HFFc6 (cell line): Measurements from ENCODE around the gene CELF2. TPM values are rescaled to one million over a fixed set of nuclear protein-coding genes. Genes with fewer than 3 reads are reported as not detected.
"Not testable (repeated sequence)": the region's sequence is repeated elsewhere in the genome, so short reads cannot be mapped to it uniquely, and the experiment has no call there.

ENCODE experiments used
- DNase-seq: peaks from one replicate; pipeline ENCODE4 v3.0.0-alpha.2; 2018
- H3K27ac Mint-ChIP-seq: 2 replicates; pipeline ENCODE4 v1.8.0; 2020; ENCODE audit warnings: mild to moderate bottlenecking, mixed read lengths
- H3K27me3 Mint-ChIP-seq: 2 replicates; pipeline ENCODE4 v1.8.0; 2021; ENCODE audit warnings: mild to moderate bottlenecking, moderate library complexity, mixed read lengths; ENCODE audit not compliant: insufficient read depth
- H3K36me3 Mint-ChIP-seq: 2 replicates; pipeline ENCODE4 v1.8.0; 2021; ENCODE audit warnings: low read depth, mixed read lengths
- H3K4me1 Mint-ChIP-seq: 2 replicates; pipeline ENCODE4 v1.8.0; 2020; ENCODE audit warnings: low read depth, mixed read lengths
- H3K4me3 Mint-ChIP-seq: 2 replicates; pipeline ENCODE4 v1.8.0; 2020; ENCODE audit warnings: mild to moderate bottlenecking, moderate library complexity, mixed read lengths
- H3K9me3 Mint-ChIP-seq: 2 replicates; pipeline ENCODE4 v1.8.0; 2020; ENCODE audit warnings: mild to moderate bottlenecking, mixed read lengths
- total RNA-seq, 6 experiments: library from RNA; stranded (reverse); fragmentation: NEBNext Ultra II Directional; extraction: Animal tissue kit (Norgen Biotek cat#: 25700); gene quantifications; 2 replicates in 1 of 6; 3 replicates in 5 of 6; pipeline ENCODE4 v1.2.3, GENCODE V29; 2021
- TF ChIP-seq, protein P1 (sequence below): fragments of 200-600 bp; sonication (generic); IDR thresholded peaks from 2 replicates; pipeline ENCODE4 v1.5.0; 2021; ENCODE audit warnings: antibody characterized with exemption, mild to moderate bottlenecking

Gene CELF2
- total RNA-seq, 6 experiments from 2014 or later, result 2.7 to 5.2 (median 3.5) TPM

- DNase-seq, result no peak
- Mint-ChIP-seq H3K4me1 (no peaks in the 10 kb centered on the region), H3K27ac (no peak overlapping the region), H3K4me3 (no peak overlapping the region), H3K27me3 (peaks cover 7% of the 10 kb centered on the region), H3K9me3 (peaks cover 15% of the 10 kb centered on the region), H3K36me3 (no peaks in the 10 kb centered on the region)
- TF ChIP-seq, protein P1, sequence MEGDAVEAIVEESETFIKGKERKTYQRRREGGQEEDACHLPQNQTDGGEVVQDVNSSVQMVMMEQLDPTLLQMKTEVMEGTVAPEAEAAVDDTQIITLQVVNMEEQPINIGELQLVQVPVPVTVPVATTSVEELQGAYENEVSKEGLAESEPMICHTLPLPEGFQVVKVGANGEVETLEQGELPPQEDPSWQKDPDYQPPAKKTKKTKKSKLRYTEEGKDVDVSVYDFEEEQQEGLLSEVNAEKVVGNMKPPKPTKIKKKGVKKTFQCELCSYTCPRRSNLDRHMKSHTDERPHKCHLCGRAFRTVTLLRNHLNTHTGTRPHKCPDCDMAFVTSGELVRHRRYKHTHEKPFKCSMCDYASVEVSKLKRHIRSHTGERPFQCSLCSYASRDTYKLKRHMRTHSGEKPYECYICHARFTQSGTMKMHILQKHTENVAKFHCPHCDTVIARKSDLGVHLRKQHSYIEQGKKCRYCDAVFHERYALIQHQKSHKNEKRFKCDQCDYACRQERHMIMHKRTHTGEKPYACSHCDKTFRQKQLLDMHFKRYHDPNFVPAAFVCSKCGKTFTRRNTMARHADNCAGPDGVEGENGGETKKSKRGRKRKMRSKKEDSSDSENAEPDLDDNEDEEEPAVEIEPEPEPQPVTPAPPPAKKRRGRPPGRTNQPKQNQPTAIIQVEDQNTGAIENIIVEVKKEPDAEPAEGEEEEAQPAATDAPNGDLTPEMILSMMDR, result no peak
Measured at GRCh38 chr10:11363497-11363896, 345.8 kb downstream of the CELF2 start.

DNA sequence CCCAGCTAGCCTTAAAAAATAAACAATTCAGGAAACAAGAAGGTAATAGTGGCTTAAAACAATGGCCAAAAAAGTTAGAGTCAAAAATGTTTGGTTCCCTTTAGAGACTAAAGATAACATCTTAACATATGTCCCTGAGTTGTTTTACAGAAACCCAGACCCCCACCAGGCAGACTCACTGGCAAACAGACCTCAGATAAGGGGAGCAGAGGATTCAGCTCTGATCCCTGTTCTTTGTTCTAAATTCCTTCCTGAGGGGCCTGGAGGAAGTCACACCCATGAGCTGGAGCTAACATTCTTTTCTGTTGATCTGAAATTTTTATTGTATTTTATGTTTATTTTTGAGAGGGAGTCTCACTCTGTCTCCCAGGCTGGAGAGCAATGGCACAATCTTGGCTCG, 346.6 kb downstream of the CELF2 start:
- Mint-ChIP-seq H3K4me1 (no peaks in the 10 kb centered on the region), H3K36me3 (no peaks in the 10 kb centered on the region), H3K27me3 (peaks cover 5% of the 10 kb centered on the region), H3K27ac (no peak overlapping the region), H3K4me3 (no peak overlapping the region), H3K9me3 (peaks cover 18% of the 10 kb centered on the region)
- DNase-seq, result no peak
- TF ChIP-seq, protein P1, result no peak

DNA sequence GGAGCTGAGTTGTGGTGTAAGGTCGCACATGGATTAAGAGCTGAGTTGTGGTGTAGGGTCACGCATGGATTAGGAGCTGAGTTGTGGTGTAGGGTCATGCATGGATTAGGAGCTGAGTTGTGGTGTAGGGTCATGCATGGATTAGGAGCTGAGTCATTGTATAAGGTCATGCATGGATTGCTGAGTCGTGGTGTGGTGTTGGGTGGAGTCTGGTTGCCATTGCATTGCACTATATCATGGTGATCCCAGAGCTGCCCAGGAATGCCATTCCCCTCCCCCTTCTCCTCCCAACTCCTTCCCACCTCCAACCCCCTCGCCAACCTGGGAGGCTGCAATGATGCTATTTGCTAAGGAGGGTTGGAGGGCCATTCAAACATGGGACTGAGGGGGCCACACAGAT, 349.2 kb downstream of the CELF2 start:
- H3K4me1 Mint-ChIP-seq, H3K27me3 Mint-ChIP-seq, H3K4me3 Mint-ChIP-seq, DNase-seq, H3K27ac Mint-ChIP-seq, H3K36me3 Mint-ChIP-seq: not testable (repeated sequence)
- peaks cover 14% of the 10 kb centered on the region for H3K9me3 Mint-ChIP-seq

DNA sequence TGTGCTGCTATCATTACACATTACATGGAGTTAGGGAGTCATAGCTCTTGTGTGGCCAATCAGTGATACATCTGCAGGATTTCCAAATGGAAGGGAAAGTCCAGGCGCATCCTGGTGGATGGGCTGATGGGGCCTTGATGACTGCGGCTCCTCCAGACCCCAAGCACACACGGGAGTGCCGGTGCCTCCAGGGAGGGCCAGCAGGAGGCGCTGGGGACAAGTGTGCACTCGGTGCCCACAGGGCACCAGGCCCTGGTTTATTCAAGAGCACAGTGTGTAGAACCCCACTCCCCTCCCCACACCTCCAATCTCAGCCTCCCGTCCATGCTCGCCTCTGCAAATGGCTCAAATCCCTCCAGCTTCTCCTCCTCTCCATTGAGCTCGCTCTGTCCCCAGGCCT, 349.8 kb downstream of the CELF2 start:
- Mint-ChIP-seq H3K4me1 (no peaks in the 10 kb centered on the region), H3K36me3 (no peaks in the 10 kb centered on the region), H3K9me3 (peaks cover 16% of the 10 kb centered on the region), H3K27me3 (no peaks in the 10 kb centered on the region; the same call in none of the 2 replicates), H3K4me3 (no peak overlapping the region), H3K27ac (no peak overlapping the region)
- no peak for DNase-seq
- TF ChIP-seq, protein P1, result no peak

DNA sequence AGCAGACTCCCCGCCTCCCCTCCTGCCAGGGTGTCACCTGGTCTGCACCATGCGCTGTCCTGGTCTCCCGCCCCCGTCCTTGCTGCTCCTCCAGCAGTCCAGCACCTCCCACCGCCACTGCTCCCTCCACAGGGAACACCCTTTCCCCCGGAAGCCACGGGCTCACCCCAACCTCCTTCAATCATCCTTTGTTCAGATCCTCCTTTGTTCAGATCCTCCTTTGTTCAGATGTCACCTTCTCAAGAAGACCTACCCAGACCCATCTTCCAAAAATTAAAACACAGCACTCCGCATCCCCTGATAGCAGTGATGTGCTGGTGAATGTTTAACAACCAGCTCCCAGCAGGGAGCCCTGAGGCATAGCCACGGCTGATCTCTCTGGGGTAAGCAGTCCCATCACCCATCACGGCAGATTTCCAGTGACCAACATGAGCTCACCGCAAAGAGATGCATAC, 356.1 kb downstream of the CELF2 start:
- DNase-seq, result no peak
- TF ChIP-seq, protein P1, result no peak
- Mint-ChIP-seq H3K9me3 (peaks cover 14% of the 10 kb centered on the region; the same call in 1 of the 2 replicates), H3K27me3 (peaks cover 9% of the 10 kb centered on the region), H3K36me3 (no peaks in the 10 kb centered on the region), H3K4me3 (no peak overlapping the region), H3K27ac (no peak overlapping the region), H3K4me1 (no peaks in the 10 kb centered on the region)

DNA sequence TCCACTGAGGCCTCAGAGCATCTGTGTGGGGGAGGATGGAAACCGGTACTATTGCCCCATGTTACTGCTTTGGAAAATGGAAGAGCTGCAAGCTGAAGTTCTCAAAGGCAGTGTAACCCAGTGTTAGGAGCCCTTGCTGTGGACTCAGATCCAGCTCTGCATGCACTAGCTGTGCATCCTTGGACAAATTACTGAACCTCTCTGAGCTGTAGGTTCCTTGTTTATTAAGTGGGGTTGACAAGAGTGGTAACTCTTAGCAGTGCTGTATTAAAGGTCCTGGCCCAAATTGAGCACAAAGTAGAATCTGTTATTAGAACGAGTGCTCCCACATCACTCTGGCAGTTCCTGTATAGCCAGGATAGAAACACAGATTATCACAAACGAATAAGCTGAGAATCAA, 359.6 kb downstream of the CELF2 start:
- Mint-ChIP-seq H3K36me3 (no peaks in the 10 kb centered on the region), H3K4me3 (no peak overlapping the region), H3K27ac (no peak overlapping the region), H3K27me3 (peaks cover 9% of the 10 kb centered on the region), H3K9me3 (peaks cover 29% of the 10 kb centered on the region; the same call in 1 of the 2 replicates), H3K4me1 (peaks cover 14% of the 10 kb centered on the region; the same call in 1 of the 2 replicates)
- DNase-seq, result no peak
- TF ChIP-seq, protein P1, result no peak
